Epithelial cell of esophagus (primary cell): ENCODE measurements around the gene SLC12A5.
A peak's percentile ranks its signal among the peaks of the same experiment; 100 is the strongest.

Experiments
- DNase-seq: peaks from one replicate; pipeline ENCODE4 v3.0.0; 2010; ENCODE audit warnings: low read depth
- H3K4me3 ChIP-seq: 2 replicates; pipeline ENCODE4 v1.5.1; 2011; ENCODE audit warnings: mild to moderate bottlenecking, low read length, control low read depth
- CTCF ChIP-seq: IDR thresholded peaks from 2 replicates; pipeline ENCODE4 v1.5.1; 2011; ENCODE audit warnings: low read depth, mild to moderate bottlenecking, low read length, control low read depth, inconsistent platforms; ENCODE audit not compliant: insufficient read depth; ENCODE audit errors: missing control alignments

The SLC12A5 gene

GRCh38 chr20:46013829-46014516, 15.0 kb upstream of the SLC12A5 start:
- H3K4me3 ChIP-seq, result no peak overlapping the region
- DNase-seq, result peak; percentile 68
- peak; percentile 60 for TF ChIP-seq CTCF

GRCh38 chr20:46014517-46015396, 14.3 kb upstream of the SLC12A5 start:
- no peak overlapping the region for H3K4me3 ChIP-seq
- no peak for TF ChIP-seq CTCF
- no peak for DNase-seq

- no peak for TF ChIP-seq CTCF
- no peak for DNase-seq
- H3K4me3 ChIP-seq, result no peak overlapping the region
These were observed 11.7 kb upstream of the SLC12A5 start for GRCh38 chr20:46017272-46017671.

- no peak overlapping the region for H3K4me3 ChIP-seq
- TF ChIP-seq CTCF, result no peak
- no peak for DNase-seq
These were observed 10.9 kb upstream of the SLC12A5 start for GRCh38 chr20:46018112-46018511.

- no peak for TF ChIP-seq CTCF
- H3K4me3 ChIP-seq, result no peak overlapping the region
- DNase-seq, result no peak
These were observed 10.4 kb upstream of the SLC12A5 start for GRCh38 chr20:46018611-46019010.

GRCh38 chr20:46020555-46020954, 8.5 kb upstream of the SLC12A5 start:
- H3K4me3 ChIP-seq, result no peak overlapping the region
- no peak for TF ChIP-seq CTCF
- no peak for DNase-seq
